NCI-H524 (cell line): ENCODE results near the gene STK32B.
A peak's percentile ranks its signal among the peaks of the same experiment; 100 is the strongest.

Experiments used
- DNase-seq, 2 experiments: peaks; one replicate each; lab custom pipeline; 2025; lab: John Stamatoyannopoulos, UW

Gene STK32B

DNA sequence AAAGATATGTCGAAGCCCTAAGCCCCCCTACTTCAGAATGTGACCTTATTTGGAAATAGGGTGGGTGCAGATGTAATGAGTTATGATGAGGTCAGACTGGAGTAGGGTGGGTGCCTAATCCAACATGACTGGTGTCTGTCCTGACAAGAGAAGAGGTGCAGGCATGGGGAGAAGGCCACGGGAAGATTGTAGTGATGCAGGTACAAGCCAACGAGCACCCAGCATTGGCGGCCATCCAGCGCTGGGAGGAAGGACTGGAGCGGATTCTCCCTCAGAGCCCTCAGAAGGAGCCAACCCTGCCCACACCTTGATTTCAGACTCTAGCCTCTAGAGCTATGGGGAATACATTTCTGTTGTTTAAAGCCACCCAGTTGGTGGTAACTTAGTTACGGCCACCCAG is 419.9 kb downstream of the STK32B start:
- no peak for DNase-seq

DNA sequence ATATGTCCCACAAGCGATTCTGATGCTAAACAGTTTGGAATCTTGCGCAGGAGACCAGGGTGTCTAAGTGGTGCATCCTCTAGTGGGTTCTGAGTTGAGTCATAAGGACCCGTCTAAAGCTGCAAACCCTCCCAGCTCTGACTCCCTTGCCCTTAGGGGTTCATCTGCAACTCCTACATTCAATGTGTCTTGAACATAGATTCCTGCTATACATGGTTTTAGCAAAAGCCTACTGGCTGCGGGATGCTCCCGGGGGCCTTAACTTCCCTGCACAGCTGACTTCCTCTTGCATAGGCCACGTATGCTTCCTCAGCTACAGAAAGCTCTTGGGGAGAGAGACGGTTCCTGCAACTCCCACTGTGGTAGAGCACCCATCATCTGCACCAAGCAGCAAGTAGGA is 420.4 kb downstream of the STK32B start:
- no peak for DNase-seq

DNA sequence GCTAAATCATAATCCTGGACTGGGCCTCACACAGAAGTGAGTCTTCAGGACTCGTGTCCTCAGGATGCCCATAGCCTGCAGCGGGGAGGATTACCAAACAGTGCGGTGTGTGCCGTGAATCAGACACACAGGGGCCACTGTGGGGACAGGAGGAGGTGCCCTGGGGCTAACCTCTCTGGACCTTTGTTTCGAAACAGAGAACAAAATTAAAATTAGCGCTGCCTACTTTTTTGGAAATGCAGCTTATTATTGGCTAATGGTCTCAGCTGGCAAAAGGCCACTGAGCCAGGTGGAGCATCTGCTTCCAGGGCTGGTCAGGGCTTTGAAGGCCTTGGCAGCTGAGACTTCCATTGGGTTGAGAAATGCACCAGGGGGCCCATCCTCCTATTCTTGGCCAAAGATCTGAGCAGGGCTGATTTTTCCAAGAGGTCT is 420.9 kb downstream of the STK32B start:
- no peak for DNase-seq

DNA sequence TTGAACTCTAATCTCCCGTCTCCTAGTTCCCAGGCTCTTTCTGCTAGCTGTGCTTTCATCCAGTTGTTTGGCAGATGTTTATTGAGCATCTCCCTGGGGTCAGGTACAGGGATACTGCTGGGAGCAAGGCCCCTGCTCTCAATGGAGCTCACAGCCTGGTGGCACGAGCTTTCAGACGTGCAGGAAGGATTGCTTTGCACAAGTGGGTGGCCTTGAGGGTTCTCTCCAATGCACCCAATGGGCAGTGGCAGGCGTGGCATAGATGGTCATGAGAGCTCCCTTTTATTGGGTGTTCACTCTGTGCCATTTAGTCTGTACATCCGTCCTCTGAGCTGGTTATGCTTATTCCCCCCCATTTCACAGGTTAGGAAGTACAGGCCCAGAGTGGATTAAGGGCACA is 421.8 kb downstream of the STK32B start:
- DNase-seq: no peak

DNA sequence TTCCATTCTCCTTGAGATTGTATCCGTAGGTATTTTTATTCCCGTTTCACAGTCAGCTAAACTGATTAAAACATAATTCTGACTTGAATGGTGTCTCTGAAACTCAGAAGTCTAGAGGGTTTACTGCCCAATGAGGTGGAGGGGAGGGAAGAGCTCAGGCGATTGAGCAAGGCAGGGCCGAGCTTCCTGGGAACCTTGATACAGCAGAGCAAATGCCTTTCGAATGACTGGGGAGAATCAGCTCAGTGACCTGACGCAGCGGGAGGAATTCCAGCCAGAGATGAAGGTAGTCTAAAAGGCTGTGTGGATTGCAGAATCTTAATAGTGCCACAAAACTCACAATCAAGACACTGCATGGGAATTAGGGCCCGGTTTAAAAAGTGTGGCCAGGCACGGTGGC is 423.5 kb downstream of the STK32B start:
- DNase-seq: no peak

DNA sequence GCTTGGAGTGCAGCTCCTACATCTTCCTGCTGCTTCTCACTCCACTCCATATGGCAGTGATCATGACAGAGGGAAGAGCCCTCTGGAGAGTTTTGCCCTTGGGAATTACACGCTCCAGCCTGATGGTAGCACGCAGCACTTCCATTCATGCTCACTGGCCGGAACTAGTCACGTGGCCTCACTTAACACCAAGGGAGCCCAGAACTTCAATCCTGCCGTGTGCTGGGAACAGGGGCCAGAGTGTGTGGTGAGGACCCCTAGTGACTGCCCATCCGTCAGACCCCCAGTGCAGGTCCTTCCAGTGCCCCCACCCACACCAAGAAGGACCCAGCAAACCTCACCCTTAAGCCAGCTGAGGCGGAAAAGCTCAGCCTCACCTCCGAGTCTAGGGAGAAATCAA is 426.3 kb downstream of the STK32B start:
- DNase-seq: peak; percentile 71 to 84

DNA sequence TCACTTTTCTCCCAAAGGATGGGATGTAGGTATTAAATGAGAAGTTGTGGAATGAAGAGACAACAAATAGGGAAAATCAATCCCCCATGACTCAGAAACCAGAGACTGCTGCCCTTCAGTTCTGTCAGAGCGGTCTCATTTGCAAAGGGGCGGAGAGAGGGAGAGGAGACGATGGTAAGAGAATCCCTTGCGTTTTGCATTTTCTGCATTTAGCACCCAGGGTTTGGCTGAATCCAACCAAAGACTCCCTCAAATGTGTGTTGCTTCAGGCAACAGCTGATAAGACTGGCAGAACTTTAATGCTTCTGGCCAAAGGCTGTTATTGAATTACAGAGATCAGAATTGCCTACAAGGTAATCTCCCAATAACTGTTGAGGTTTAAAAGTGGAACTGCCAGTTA is 426.9 kb downstream of the STK32B start:
- no peak for DNase-seq

DNA sequence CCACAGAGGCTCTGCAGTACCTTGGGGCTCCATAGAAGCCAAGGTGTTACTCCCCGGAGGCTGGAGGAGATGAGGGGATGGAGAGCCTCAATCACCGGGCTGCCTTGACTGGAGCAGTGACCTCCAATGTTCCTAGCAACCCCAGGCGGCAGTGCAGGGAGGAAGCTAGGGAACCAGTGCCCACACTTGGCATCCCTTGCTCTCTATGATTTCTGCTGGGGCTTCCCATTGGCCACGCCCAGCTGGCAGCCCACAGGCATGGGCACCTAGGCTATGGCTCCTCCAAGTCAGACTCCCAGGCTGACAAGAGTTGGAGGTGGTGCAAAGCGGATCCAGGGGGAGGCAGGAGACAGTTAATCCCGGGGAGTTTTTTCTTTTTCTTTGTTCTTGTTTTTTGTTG is 427.4 kb downstream of the STK32B start:
- DNase-seq: no peak

DNA sequence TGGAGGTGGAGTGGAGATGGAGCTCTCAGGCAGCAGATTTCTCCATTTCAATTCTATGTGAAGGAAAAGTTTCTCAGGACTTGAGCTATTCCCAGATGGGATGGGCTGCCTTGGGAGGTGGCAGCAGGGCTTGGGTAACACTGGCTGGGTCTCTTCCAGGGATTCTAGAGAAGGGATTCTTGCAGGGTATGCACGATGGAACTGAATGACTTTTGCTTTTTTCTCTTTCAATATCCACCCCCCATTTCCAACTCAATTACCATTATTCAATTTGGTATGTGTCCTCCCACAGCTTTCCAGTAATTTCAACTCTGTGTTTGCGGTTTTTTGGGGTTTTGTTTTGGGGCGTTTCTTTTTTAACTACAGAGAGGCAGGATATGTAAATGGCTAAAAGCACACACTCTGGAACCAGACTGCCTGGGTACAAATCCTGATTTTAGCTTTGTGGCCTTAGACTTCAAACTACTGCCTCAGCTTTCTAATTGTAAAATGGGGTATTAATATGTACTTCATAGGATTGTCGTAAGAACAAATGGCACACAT is 428.3 kb downstream of the STK32B start:
- no peak for DNase-seq

DNA sequence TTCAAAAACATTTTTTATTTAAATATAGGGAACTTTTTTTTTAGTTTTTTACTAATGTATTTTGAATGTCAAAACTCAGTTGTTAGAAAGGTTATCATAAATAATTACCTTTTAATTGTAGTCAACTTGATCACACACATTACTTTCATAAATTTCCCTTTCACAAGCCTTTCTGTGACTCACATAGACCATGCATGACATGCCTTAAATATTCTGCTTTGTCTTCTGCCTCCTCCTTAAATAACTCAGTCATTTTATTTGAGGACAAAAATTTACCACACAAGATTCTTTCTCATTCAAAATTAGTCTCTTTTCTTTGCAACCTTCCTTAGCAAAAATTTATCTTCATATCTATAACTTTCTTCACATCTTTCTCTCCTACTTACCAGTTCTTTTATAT is 437.1 kb downstream of the STK32B start:
- no peak for DNase-seq

DNA sequence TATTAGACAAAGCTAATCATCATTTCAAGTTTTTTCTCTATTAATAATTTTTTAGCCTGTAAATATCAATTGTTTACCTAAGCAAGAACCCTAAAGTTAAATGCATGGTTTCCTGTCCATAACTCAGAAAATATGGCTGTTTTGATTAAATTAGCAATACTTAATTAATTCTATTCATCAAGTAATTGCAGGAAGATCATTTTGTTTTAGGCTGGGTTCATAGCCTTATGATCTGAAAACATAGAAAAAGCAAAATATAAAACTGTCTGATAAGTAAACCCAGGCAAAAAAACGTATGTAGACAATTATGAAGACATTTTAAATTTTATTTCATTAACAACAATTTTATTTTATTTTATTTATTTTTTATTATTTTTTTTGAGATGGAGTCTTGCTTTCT is 438.0 kb downstream of the STK32B start:
- no peak for DNase-seq

DNA sequence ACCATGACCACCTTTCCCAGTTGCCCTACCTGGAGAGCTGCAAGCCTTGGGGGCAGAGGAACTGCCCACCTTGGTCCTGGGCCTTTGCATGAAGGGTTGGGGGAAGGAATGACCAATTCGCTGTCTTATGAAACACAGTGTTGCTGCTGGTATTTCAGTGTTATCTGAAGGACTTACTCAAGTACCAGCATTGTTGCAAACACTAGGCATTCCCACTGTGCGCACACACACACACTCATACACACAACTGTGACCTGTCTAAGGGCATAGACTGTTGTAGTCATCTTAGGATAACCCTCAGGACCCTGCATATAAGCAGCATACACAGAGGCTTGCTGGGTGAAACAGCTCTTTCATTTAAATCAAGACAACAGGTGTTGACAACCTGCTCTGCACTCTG is 446.2 kb downstream of the STK32B start:
- no peak for DNase-seq

DNA sequence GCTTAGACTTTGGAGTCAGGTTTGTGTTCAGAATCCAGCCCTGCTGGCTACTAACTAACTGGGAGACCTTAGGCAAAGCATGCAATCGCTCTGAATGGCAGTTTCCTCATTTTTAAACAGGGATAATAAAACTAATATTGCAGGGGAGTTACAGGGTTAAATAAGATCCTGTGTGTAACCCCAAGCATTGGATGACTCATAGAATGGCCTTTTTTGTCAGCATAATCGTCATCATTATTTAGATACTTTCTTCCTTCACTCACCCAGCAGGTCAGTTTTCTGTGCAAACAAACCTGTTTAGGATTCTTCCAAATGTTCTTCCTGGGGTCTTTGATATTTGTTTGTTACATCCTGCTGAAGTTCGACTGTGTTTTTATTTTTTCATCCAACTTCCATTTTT is 448.9 kb downstream of the STK32B start:
- DNase-seq: no peak

DNA sequence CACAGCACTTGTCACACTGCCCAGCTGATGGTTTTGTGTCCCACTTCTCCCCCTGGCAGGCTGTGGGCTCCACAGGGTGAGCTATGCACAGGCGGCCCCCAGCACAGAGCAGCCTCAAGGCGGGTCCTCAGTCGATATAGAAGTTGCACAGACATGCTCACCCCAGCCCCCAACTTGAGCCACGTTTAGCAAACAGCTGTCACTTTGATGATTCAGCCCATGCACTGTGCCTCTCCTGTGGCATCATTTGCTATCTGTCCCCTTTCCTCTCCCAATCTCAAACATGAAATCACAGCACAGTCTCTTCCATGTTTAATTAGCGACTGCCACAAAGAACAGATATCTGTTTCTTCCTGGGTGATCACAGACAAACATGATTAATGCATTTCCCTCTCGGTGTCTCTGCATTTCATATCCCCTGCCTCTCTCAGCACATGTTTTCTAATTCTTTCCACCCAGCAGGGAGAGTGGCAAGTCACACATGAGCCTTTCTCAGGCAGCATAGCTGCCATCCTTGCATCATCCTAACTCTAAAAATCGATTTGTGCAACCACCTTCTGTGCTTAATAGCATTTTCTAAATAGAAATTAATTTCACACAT is 452.2 kb downstream of the STK32B start:
- DNase-seq: peak in 1 of 2 experiments; percentile 33

DNA sequence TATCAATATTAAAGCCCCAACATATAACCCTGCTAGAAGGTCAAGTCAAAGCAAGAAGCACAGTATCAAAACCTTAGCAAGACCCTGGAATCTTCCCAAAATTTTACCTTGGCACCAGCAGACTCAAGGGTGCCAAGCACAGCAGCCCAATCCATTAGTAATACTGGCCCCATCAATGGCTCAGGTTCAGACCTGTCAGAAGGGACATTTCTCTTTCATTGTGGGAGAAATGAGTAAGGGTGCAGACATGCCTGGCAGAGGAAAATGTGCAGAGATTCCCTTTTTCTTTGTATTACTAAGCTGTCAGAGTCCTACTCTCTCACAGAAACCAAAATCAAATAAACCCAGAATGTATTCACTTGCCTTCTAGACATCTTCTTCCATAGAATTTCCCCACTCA is 453.2 kb downstream of the STK32B start:
- no peak for DNase-seq

DNA sequence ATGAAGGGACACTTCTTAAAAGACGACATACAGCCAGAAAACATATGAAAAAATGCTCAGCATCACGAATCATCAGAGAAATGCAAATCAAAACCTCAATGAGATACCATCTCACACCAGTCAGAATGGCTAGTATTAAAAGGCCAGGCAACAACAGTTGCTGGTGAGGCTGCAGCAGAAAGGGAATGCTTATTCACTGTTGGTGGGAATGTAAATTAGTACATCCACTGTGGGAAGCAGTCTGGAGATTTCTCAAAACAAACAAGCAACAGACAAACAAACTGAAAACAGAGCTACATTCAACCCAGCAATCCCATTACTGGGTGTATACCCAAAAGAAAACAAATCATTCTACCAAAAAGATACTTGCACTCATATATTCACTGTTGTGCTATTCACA is 459.2 kb downstream of the STK32B start:
- no peak for DNase-seq

DNA sequence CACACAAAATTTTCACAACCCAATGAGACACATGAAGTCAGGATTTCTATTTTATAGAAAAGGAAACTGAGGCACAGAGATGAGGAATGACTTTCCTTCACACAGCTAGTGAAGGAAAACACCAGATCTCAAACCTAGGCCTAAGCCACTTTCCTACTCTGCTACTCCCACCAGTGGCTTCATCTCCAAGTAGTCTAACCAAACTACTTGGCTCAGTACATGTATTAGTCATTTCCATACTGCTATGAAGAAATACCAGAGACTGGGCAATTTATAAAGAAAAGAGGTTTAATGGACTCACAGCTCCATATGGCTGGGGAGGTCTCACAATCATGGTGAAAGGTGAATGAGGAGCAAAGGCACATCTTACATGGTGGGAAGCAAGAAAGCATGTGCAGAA is 460.5 kb downstream of the STK32B start:
- DNase-seq: no peak

DNA sequence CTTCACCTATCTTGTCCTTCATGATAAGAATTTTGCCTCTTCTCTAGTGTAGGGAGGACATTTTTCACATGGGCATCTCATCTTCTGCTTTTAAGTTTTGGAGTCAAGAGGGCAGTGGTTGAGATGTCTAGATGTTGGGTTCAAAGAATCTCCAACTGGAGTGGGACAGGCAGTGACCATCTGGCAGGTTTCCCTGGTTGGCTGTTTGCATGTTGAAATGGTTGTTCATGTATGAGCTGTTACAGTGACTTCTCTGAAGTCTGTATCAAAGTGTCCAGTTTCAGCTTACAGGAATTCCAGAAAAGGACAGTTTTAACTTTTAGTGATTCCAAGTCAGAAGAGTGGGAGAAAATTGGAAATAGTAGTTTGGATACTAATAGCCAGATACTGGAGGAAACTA is 464.4 kb downstream of the STK32B start:
- DNase-seq: no peak

DNA sequence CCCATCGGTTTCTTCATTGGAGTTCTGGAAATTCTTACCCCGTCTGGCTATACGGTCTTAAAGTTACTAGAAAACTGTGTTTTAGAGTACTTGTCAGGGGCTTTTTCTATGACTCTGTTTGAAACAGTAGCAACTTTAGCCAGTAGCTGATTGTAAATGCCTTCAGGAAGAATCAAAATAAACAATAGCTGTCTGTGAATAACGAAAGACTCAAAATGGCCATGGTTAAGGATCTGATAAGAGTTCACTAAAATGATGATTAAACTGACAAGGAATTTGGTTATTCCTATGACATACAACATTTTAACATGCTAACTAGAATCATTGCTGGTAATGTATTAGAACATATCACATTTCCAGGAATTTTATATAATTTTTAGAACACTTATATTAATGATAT is 466.1 kb downstream of the STK32B start:
- DNase-seq: no peak

DNA sequence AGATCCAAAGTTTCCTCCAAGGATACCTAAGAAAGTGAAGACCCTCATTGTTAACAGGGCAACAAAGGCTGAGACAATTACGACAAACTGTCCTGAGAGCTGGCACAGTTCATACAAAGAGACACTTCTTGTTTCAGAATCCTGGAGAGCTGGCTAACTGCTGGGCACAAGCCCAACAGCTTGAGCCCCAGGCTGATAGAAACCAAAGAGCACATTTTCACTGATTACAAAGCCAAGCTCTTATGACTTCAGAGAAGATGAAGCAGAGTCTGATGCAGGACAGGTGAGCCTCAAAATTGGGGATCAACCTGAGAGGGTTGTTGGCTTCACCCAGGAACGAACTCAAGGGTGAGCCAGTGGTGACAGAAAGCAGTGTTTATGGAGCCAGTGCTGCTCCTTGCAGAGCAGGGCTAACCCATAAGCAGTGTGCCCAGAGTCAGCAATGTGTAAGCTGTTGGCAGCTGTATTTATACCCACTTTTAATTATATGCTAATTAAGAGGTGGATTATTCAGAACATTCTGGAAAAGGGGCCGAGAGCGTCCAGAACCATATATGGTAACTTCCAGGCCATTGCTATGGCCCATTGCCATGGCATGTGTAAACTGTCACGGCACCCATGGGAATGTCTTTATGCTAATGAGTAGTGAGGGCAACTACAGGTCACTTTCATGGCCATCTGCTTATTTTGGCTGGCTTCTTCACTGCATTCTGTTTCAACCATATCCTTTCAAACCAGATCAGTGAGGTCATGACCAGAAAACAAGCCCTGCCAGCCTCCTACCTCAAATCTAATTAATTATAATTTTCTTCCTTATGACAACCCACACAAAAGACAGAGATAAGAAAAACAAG is 473.4 kb downstream of the STK32B start:
- DNase-seq: peak; percentile 76 to 90

DNA sequence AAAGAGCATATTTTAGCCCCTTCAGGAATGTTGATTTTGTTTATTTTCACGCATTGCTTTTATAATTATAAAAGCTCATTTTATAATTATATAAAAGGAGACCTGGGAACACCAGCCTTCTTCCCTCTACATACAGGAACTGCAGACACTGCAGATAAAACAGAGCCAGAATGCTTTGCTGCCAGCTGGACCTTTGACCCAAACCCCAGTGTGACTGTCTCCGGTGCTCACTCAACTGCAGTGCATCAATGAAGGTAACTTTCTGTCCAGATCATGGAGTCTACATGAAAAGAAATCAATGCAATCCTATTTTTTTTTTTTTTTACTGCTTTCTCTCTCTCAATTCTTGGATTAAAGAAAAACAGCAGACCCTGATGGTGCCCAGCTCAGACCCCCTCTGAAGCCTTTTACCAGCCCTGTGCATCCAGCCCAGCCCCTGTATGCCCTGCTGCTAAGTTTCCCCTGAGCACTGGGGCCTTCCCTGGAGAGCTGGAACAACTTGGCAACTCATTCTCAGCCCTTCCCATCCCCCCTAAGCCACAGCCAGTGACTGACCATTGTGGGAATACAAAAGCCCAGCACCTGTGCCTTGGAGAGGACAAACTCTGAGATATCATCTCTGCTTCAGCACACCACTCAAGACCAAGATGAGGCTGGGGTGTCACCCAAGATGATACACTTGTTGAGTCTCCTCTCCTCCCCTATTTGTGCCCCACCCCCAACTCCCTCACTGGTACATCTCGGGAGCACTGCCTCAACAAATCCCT is 475.0 kb downstream of the STK32B start:
- no peak for DNase-seq

DNA sequence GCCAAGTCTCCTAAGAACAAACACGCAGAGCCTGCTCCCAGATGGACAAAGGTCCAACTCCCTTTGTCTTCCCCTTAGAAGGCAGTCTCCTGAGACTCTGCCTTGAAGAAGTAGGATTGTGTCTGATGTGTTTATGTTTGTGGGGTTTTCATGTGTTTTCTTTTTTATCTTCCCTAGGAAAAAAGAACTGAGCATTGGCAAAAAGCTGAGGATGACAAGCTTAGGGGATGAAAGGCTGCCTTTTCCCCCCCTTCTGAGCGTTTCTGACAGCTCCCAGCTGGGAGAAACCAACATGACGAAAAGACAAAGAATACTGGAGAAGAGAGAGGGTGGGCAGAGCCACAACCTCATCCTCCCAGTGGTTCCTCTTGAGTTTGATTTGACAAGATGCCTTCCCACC is 475.9 kb downstream of the STK32B start:
- DNase-seq: no peak

DNA sequence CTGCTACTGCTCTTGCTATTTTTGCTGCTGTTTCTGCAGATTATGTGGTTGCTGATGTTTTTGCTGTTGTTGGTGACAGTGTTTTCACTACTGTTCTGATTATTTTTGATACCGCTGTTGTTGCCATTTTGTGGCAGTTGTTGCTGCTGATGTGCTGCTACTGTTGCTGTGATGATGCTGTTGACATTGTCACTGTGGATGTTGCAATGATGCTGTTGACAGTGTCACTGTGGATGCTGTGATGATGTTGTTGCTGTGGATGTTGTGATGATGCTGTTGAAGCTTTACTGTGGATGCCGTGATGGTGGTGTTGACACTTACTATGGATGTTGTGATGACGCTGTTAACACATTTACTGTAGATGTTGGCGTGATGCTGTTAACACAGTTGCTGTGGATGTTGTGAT is 476.8 kb downstream of the STK32B start:
- no peak for DNase-seq
